Osteoblast (primary cell): ENCODE measurements around the gene SH3RF3. TPM values are rescaled to one million over a fixed set of nuclear protein-coding genes. Genes with fewer than 3 reads are reported as not detected.

Experiments used
- DNase-seq: peaks from one replicate; pipeline ENCODE4 v3.0.0; 2011; ENCODE audit warnings: low spot score, mixed read lengths; ENCODE audit not compliant: insufficient read length; ENCODE audit errors: missing footprints
- H2AFZ ChIP-seq: 2 replicates; pipeline ENCODE4 v1.6.0; 2011; ENCODE audit warnings: mild to moderate bottlenecking, low read length
- H3K27ac ChIP-seq: 2 replicates; pipeline ENCODE4 v1.5.1; 2011; ENCODE audit warnings: mild to moderate bottlenecking, low read depth, low read length, moderate library complexity
- H3K27me3 ChIP-seq: 2 replicates; pipeline ENCODE4 v1.6.0; 2012; ENCODE audit warnings: mild to moderate bottlenecking, control low read depth, inconsistent platforms, low read length, moderate library complexity; ENCODE audit not compliant: insufficient read depth
- H3K36me3 ChIP-seq: 2 replicates; pipeline ENCODE4 v1.5.1; 2011; ENCODE audit warnings: mild to moderate bottlenecking, low read length, control low read depth, moderate library complexity; ENCODE audit not compliant: insufficient read depth
- H3K4me1 ChIP-seq: 2 replicates; pipeline ENCODE4 v1.5.1; 2011; ENCODE audit warnings: mild to moderate bottlenecking, low read length, control low read depth, moderate library complexity; ENCODE audit not compliant: insufficient read depth
- H3K4me2 ChIP-seq: 2 replicates; pipeline ENCODE4 v1.6.0; 2011; ENCODE audit warnings: mild to moderate bottlenecking, low read length; ENCODE audit not compliant: insufficient read depth
- H3K4me3 ChIP-seq: fragments of 200-600 bp; sonication (generic); 3 replicates; pipeline ENCODE4 v1.5.1; 2012; ENCODE audit warnings: mild to moderate bottlenecking, low read length, inconsistent platforms; ENCODE audit not compliant: insufficient read depth
- H3K79me2 ChIP-seq: 2 replicates; pipeline ENCODE4 v1.6.0; 2012; ENCODE audit warnings: mild to moderate bottlenecking, low read length, control low read depth, inconsistent platforms; ENCODE audit not compliant: insufficient read depth
- H3K9me3 ChIP-seq: 2 replicates; pipeline ENCODE4 v1.5.1; 2011; ENCODE audit warnings: low read depth, low read length, control low read depth
- H4K20me1 ChIP-seq: 2 replicates; pipeline ENCODE4 v1.6.0; 2012; ENCODE audit warnings: mild to moderate bottlenecking, low read length, control low read depth; ENCODE audit not compliant: insufficient read depth
- total RNA-seq: library from RNA; depleted of rRNA; stranded (reverse); fragments of >200 nt; gene quantifications from 2 replicates; pipeline ENCODE4 v1.2.3, GENCODE V29; 2012
- TF ChIP-seq, protein P1 (sequence below): IDR thresholded peaks from 2 replicates; pipeline ENCODE4 v1.5.1; 2011; ENCODE audit warnings: mild to moderate bottlenecking, low read depth, low read length, moderate library complexity; ENCODE audit errors: extremely low read depth

SH3RF3 gene
- total RNA-seq, 1 donor, result 14.8 TPM

DNA sequence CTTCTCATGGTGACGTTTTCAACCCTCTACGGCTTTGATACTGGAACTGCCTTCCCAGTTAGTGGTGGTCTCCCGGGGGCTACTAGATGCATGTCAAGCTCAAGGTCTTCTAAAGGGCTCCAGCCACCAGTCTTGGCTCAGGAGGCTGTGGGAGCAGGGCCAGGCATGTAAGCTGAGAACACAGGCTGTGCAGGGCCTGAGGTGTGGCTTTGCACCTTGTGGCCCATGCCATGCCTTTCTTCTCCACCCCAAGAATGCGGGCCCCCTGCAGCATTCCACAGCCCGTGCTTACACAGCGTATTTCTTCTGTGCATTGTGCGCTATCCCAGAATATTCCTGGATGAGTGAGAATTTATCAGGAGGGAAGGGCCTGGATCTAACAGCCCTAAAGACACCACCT is 339.9 kb downstream of the SH3RF3 start:
- H3K4me2 ChIP-seq, result no peak overlapping the region
- no peak overlapping the region for H2AFZ ChIP-seq
- no peaks in the 10 kb centered on the region for H3K36me3 ChIP-seq
- H3K27me3 ChIP-seq, result no peaks in the 10 kb centered on the region
- H3K4me1 ChIP-seq, result peaks cover 24% of the 10 kb centered on the region
- H3K4me3 ChIP-seq, result no peak overlapping the region
- H3K79me2 ChIP-seq, result no peaks in the 10 kb centered on the region
- H3K27ac ChIP-seq, result no peak overlapping the region
- TF ChIP-seq, protein P1, sequence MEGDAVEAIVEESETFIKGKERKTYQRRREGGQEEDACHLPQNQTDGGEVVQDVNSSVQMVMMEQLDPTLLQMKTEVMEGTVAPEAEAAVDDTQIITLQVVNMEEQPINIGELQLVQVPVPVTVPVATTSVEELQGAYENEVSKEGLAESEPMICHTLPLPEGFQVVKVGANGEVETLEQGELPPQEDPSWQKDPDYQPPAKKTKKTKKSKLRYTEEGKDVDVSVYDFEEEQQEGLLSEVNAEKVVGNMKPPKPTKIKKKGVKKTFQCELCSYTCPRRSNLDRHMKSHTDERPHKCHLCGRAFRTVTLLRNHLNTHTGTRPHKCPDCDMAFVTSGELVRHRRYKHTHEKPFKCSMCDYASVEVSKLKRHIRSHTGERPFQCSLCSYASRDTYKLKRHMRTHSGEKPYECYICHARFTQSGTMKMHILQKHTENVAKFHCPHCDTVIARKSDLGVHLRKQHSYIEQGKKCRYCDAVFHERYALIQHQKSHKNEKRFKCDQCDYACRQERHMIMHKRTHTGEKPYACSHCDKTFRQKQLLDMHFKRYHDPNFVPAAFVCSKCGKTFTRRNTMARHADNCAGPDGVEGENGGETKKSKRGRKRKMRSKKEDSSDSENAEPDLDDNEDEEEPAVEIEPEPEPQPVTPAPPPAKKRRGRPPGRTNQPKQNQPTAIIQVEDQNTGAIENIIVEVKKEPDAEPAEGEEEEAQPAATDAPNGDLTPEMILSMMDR, result no peak
- DNase-seq, result no peak
- H3K9me3 ChIP-seq, result no peaks in the 10 kb centered on the region
- no peaks in the 10 kb centered on the region for H4K20me1 ChIP-seq

DNA sequence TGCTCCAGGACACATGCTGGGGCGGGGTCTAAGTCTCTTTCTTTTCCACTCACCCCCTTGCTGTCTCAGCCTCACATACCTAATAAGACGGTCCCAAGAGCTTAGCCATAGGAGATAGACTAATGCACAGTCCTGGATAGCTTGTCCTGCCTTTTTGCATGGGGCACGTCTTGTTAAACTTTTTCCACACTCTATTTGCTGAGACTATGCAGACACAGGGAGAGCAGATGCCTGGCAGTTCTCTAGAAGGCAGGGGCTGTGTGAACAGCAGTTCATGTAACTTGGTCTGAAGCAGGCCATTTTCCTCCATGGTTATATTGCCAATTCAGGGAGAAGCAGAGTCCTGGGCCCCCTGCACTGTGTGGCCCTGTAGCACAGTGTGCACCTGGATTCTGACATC is 342.7 kb downstream of the SH3RF3 start:
- TF ChIP-seq, protein P1, result no peak
- H2AFZ ChIP-seq, result no peak overlapping the region
- H3K36me3 ChIP-seq, result no peaks in the 10 kb centered on the region
- peaks cover 36% of the 10 kb centered on the region for H3K4me1 ChIP-seq
- no peaks in the 10 kb centered on the region for H4K20me1 ChIP-seq
- H3K27me3 ChIP-seq, result no peaks in the 10 kb centered on the region
- no peaks in the 10 kb centered on the region for H3K9me3 ChIP-seq
- no peak overlapping the region for H3K4me2 ChIP-seq
- DNase-seq, result no peak
- no peak overlapping the region for H3K27ac ChIP-seq
- H3K79me2 ChIP-seq, result no peaks in the 10 kb centered on the region
- no peak overlapping the region for H3K4me3 ChIP-seq

DNA sequence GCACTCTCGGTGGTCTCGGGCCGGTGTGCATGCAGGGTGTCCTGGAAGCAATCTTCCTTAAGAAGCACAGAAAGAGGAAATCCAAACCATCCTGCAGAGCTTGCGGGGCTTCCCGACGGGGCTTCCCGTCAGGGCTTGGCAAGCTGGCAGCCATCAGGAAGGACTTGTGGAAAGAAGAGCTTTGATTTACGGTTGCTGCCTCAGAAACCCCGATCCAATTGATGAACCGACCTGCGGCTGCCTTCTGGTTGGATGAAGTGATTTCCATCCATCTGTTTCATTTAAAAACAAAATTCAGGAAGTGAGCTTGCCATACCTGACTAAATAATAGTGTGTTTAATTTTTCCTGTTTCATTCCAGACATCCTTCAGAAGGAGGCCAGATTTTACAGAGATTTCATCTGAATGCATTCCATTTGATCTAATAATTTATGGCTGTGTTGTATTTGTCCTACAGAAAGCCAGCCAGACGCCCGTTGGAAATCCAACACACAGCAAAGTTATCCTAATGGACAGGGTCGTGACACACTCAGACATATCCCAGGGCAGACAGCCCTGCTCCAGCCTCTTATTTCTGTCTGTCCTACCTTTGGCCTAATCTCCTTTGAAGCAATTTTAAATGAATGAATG is 343.4 kb downstream of the SH3RF3 start:
- H4K20me1 ChIP-seq, result no peaks in the 10 kb centered on the region
- H3K27ac ChIP-seq, result no peak overlapping the region
- H3K4me2 ChIP-seq, result no peak overlapping the region
- TF ChIP-seq, protein P1, result no peak
- no peak overlapping the region for H2AFZ ChIP-seq
- H3K4me1 ChIP-seq, result peaks cover 29% of the 10 kb centered on the region
- DNase-seq, result no peak
- H3K27me3 ChIP-seq, result no peaks in the 10 kb centered on the region
- H3K79me2 ChIP-seq, result no peaks in the 10 kb centered on the region
- no peaks in the 10 kb centered on the region for H3K9me3 ChIP-seq
- H3K4me3 ChIP-seq, result no peak overlapping the region
- H3K36me3 ChIP-seq, result no peaks in the 10 kb centered on the region

DNA sequence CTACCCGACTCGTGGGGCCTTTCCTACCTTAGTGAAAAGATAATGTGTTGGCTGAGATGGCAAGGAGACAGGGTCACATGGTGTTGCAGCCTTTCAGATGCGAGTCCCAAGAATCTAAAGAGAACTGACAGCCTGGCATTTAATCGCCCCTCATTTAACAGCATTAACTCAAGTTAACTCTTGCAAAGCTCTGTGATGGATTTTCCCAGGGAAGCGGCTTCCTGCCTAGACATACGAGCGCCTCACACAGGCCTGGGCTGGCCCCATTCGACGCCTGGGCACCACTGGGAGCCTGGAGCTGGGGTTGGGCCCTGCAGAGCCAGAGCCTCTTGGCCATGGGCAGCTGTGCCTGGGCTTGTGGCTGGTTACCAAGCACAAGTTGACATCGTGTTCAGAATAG is 344.0 kb downstream of the SH3RF3 start:
- no peak overlapping the region for H3K4me2 ChIP-seq
- no peaks in the 10 kb centered on the region for H3K27me3 ChIP-seq
- TF ChIP-seq, protein P1, result no peak
- no peak for DNase-seq
- no peaks in the 10 kb centered on the region for H3K79me2 ChIP-seq
- H3K27ac ChIP-seq, result no peak overlapping the region
- H3K4me1 ChIP-seq, result peaks cover 27% of the 10 kb centered on the region
- no peaks in the 10 kb centered on the region for H3K36me3 ChIP-seq
- H3K9me3 ChIP-seq, result no peaks in the 10 kb centered on the region
- no peaks in the 10 kb centered on the region for H4K20me1 ChIP-seq
- no peak overlapping the region for H3K4me3 ChIP-seq
- no peak overlapping the region for H2AFZ ChIP-seq
